Duodenal mucosa (tissue), 2 donors: ENCODE results near the gene MEIOB.

Experiments used
- H3K27ac ChIP-seq: one replicate; pipeline ENCODE4 v1.7.0; 2013; ENCODE audit warnings: low read depth, low read length
- H3K27me3 ChIP-seq, 2 donors: one replicate each; pipeline ENCODE4 v1.7.0; 2013; ENCODE audit warnings: low read length in 2 of 2, control low read depth in 1 of 2; ENCODE audit not compliant: insufficient read depth in 2 of 2, control insufficient read depth in 1 of 2
- H3K36me3 ChIP-seq, 2 donors: one replicate each; pipeline ENCODE4 v1.7.0; 2013; ENCODE audit warnings: low read length in 2 of 2, control low read depth in 1 of 2; ENCODE audit not compliant: insufficient read depth in 2 of 2, control insufficient read depth in 1 of 2
- H3K4me1 ChIP-seq, 2 donors: one replicate each; pipeline ENCODE4 v1.7.0; 2013; ENCODE audit warnings: low read length in 2 of 2, control low read depth in 1 of 2; ENCODE audit not compliant: insufficient read depth in 2 of 2, control insufficient read depth in 1 of 2
- H3K4me3 ChIP-seq, 2 donors: one replicate each; pipeline ENCODE4 v1.7.0; 2013; ENCODE audit warnings: low read length in 2 of 2, low read depth in 1 of 2
- H3K9ac ChIP-seq, 2 donors: one replicate each; pipeline ENCODE4 v1.7.0; 2013; ENCODE audit warnings: low read length in 2 of 2, low read depth in 1 of 2
- H3K9me3 ChIP-seq, 2 donors: one replicate each; pipeline ENCODE4 v1.7.0; 2013; ENCODE audit warnings: low read length in 2 of 2, control low read depth in 1 of 2; ENCODE audit not compliant: control insufficient read depth in 1 of 2

The MEIOB gene

DNA sequence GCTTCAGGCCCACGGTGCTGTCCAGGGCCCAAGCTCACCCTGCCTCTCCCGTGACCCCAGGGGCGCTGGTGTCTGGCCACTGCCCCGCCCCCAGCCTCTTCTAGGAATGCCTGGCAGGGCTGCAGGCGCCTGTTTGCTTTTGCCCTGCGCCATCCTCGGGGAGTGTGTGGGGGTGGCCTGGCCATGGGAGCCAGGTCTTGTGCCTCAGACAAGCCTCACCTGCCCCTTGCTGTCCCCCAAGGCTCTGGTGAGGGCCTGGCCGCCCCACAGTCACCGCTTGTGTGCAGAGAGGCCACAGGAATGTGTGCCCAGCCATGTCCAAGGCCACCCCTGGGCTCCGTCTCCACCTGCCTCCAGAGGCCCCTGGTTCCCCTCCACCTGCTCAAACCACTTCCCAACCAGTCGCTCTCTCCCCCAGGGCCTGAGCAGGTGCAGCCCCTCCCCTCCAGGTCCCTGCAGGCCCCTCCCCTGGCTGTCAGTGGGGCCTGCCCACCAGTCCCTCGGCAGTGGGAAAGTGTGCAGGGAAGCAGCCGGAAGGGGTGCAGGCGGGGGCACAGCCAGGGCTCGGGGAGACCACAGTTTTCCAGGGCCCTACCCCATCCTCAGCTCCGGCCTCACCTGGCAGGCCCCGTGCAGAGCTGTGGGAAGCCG, 77.6 kb downstream of the MEIOB start:
- Histone ChIP-seq H3K27ac (no peak overlapping the region), H3K27me3 (no peaks in the 10 kb centered on the region), H3K36me3 (peaks cover 0 to 4% of the 10 kb centered on the region in 2 donors), H3K4me3 (no peak overlapping the region), H3K4me1 (no peaks in the 10 kb centered on the region), H3K9ac (no peak overlapping the region), H3K9me3 (no peaks in the 10 kb centered on the region)

GRCh38 chr16:1793578-1794220, 78.3 kb downstream of the MEIOB start, which contains the start of gene IGFALS:
IGFALS (minus strand) TSS chr16:1793705; CDS start chr16:1793652, 53 bp downstream.
- peaks cover 0 to 8% of the 10 kb centered on the region in 2 donors for H3K36me3 ChIP-seq
- H3K27me3 ChIP-seq = no peaks in the 10 kb centered on the region
- no peak within 1 kb of the TSS for H3K9ac ChIP-seq
- no peaks in the 10 kb centered on the region for H3K9me3 ChIP-seq
- no peak within 1 kb of the TSS for H3K27ac ChIP-seq
- H3K4me3 ChIP-seq = no peak within 1 kb of the TSS
- H3K4me1 ChIP-seq = no peaks in the 10 kb centered on the region

DNA sequence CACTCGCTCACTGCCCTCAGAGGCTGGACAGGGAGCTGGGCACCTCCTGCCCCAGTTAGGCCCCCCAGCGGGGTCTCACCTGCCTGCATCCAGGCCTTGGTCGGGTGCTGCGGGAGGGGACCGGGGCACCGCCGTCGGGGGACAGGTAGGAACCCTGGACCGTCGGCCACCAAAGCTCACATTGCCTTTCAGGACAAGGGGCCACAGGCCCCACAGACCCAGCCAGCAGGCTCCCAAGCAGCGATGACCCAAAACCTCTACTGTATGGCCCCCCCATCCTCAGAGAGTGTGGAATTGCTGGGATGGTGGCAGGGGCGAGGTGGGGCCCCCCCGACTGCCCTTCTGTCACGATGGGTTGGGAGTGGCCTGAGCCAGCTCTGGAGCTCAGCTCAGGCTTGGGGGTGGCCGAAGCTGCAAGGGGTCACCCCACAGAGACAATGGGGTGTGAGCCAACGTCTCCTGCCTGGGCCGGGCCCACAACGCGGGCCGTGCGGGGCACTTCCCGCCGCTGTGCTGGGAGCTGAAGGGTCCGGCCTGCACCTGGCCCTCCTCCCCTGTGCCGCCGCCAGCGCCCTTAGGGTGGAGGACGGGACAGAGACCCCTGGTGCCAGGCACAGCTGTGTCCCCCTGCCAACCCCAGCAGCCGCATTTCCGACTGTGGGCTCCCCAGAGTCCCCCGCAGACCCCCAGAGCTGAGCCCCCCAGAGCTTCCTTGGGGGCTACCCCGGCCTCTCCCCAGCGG, 79.0 kb downstream of the MEIOB start:
- Histone ChIP-seq H3K4me3 (no peak overlapping the region), H3K27ac (no peak overlapping the region), H3K4me1 (no peaks in the 10 kb centered on the region), H3K9me3 (no peaks in the 10 kb centered on the region), H3K9ac (no peak overlapping the region), H3K27me3 (no peaks in the 10 kb centered on the region), H3K36me3 (peaks cover 0 to 14% of the 10 kb centered on the region in 2 donors)

DNA sequence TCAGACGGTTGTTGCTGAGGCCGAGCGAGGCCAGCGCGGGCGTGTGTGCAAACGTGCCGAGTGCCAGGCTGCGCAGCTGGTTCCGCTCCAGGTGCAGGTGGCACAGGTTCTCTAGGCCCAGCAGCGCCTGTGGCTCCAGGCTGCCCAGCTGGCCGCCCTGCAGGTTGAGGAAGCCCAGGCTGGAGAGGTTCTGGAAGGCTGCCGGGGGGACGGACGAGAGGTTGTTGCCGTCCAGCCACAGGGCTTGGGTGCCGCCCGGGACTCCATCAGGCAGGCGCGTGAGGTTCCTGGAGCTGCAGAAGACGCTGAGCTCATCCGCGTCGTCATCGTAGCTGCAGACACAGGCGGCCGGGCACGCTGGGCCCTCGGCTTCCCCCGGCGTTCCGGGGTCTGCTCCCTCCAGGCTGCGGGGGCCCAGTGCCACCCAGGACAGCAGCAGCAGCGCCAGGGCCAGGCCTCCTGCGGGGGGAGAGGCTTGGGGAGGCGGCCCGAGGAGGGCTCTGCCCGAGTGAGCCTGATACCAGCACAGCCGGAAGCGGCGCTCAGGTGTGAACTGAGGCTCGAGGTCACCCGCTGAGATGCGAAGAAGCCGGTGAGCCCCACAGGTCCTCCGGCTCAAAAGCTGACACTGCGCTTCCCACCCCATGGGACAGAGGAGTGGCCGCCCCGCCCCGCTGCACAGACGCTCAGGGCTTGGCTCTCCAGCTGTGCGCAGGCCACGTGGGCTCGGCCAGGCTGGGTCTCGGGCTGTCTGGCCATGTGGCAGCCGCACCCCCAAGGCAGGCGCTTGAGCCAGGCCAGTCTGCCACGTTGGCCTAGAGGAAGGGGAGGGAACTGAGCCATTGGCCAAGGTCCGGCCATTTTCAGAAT, 79.8 kb downstream of the MEIOB start:
- H3K27ac ChIP-seq = no peak overlapping the region
- no peak overlapping the region for H3K9ac ChIP-seq
- no peak overlapping the region for H3K4me3 ChIP-seq
- peaks cover 0 to 22% of the 10 kb centered on the region in 2 donors for H3K36me3 ChIP-seq
- H3K4me1 ChIP-seq = no peaks in the 10 kb centered on the region
- no peaks in the 10 kb centered on the region for H3K9me3 ChIP-seq
- no peaks in the 10 kb centered on the region for H3K27me3 ChIP-seq

- H3K27me3 ChIP-seq = no peaks in the 10 kb centered on the region
- H3K4me3 ChIP-seq = no peak overlapping the region
- H3K9ac ChIP-seq = no peak overlapping the region
- H3K4me1 ChIP-seq = no peaks in the 10 kb centered on the region
- no peaks in the 10 kb centered on the region for H3K9me3 ChIP-seq
- no peak overlapping the region for H3K27ac ChIP-seq
- peaks cover 0 to 30% of the 10 kb centered on the region in 2 donors for H3K36me3 ChIP-seq
Measured at GRCh38 chr16:1791256-1791942, 80.6 kb downstream of the MEIOB start.

- Histone ChIP-seq H3K4me1 (no peaks in the 10 kb centered on the region), H3K9me3 (no peaks in the 10 kb centered on the region), H3K27ac (no peak overlapping the region), H3K36me3 (peaks cover 4 to 34% of the 10 kb centered on the region in 2 donors), H3K9ac (no peak overlapping the region), H3K27me3 (no peaks in the 10 kb centered on the region), H3K4me3 (no peak overlapping the region)
Measured at GRCh38 chr16:1790611-1791255, 81.2 kb downstream of the MEIOB start.

- H3K36me3 ChIP-seq = peaks cover 4 to 36% of the 10 kb centered on the region in 2 donors
- H3K9ac ChIP-seq = no peak overlapping the region
Measured at GRCh38 chr16:1790261-1790610, 81.7 kb downstream of the MEIOB start.

GRCh38 chr16:1789643-1790045, 82.3 kb downstream of the MEIOB start:
- Histone ChIP-seq H3K27ac (no peak overlapping the region), H3K9ac (no peak overlapping the region), H3K4me1 (peaks cover 0 to 5% of the 10 kb centered on the region in 2 donors), H3K9me3 (no peaks in the 10 kb centered on the region), H3K36me3 (peaks cover 4 to 36% of the 10 kb centered on the region in 2 donors), H3K4me3 (no peak overlapping the region), H3K27me3 (no peaks in the 10 kb centered on the region)

More at GRCh38 chr16:1790261-1790610, 81.7 kb downstream of the MEIOB start:
- no peak overlapping the region for H3K4me3 ChIP-seq
- peaks cover 0 to 1% of the 10 kb centered on the region in 2 donors for H3K4me1 ChIP-seq
- H3K27ac ChIP-seq = no peak overlapping the region
- no peaks in the 10 kb centered on the region for H3K9me3 ChIP-seq
- no peaks in the 10 kb centered on the region for H3K27me3 ChIP-seq

DNA sequence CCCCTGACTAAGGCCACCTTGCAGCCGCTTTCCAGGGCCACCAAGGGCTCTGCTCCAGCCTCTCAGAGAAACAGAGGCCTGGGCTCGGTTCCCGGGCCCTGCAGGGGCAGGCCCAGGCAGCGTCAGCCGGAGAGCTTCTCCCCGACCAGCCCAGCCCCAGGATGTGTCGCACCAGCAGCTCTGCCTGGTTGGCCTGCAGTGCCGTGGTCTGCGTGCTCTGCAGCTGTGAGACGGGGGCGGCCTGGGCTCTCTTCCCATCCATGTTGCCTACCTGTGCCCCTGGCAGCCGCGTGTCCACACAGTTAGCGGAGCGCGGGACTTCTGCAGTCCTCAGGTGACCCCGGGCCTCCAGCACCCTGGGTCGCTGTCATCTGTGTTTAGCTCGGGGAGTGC, 83.3 kb downstream of the MEIOB start:
- H3K9me3 ChIP-seq = no peaks in the 10 kb centered on the region
- no peak overlapping the region for H3K27ac ChIP-seq
- peaks cover 0 to 9% of the 10 kb centered on the region in 2 donors for H3K4me1 ChIP-seq
- H3K27me3 ChIP-seq = no peaks in the 10 kb centered on the region
- H3K36me3 ChIP-seq = peaks cover 4 to 36% of the 10 kb centered on the region in 2 donors
- no peak overlapping the region for H3K4me3 ChIP-seq
- no peak overlapping the region for H3K9ac ChIP-seq
